Activated T-cell treated with anti-CD3 and anti-CD28 coated beads for 4 hours (primary cell): Measurements from ENCODE around the gene HAUS7.
A peak's percentile ranks its signal among the peaks of the same experiment; 100 is the strongest.
"Not testable (repeated sequence)": the region's sequence is repeated elsewhere in the genome, so short reads cannot be mapped to it uniquely, and the experiment has no call there.

Experiments used
- DNase-seq: peaks from one replicate; pipeline ENCODE4 v3.0.0-alpha.2; 2020

The HAUS7 gene

GRCh38 chrX:153406011-153406410 lies 64.4 kb downstream of the HAUS7 start:
- no peak for DNase-seq

GRCh38 chrX:153405426-153405825 lies 65.0 kb downstream of the HAUS7 start:
- DNase-seq: no peak

- DNase-seq: not testable (repeated sequence)
Observed at GRCh38 chrX:153404333-153404732, 66.0 kb downstream of the HAUS7 start.

- no peak for DNase-seq
Observed at GRCh38 chrX:153401133-153401764, 69.1 kb downstream of the HAUS7 start, which contains the start of gene PNMA6E. Gene PNMA6E (minus strand): TSS chrX:153401350. CDS start chrX:153398849, 2,501 bp downstream.

DNA sequence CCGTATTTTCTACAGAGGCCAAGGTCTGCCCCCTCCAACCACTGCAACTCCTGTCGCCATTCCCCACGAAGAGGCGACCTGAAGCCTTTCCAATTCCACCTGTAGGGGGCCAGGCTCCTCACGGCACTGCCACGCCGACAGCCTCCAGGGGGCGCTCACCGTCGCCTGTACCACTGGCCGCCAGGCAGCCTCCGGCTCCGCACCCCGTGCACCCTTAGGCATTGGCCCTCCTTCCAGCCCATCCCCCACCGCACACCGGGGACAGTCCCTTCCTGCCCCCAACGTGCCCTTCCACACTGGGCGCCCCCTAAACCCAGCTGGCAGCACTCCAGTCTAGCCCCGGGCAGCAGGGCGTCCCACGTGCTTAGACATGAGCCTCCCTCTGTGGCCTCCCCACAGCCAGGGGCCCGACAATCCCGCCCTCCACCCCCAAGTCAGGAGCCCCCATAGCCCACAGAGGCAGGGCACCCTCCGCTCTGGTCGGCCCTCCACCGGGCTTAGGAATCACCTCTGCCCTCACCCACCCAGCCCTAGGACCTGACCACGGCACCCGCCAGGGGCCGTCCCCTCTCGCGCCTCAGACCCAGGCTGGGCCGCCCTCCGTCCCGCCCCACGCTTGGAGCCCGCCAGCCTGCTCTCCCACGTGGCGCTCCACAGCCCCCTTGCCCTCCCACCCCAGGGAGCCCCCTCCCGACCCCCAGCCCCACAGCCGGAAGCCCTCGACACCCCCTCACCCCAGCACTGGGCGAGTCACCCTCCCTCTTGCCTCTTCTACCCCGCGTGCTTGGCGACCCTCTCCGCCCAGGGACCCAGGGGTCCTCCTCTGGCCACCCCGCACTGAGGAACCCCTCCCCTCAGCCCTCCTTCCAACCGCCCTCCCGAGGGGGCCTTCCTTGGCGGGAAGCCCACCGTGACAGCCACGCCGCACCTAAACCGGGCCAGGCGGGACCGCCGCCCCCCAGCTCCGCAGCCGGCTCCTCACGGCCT lies 69.9 kb downstream of the HAUS7 start:
- DNase-seq: peak; percentile 32

DNA sequence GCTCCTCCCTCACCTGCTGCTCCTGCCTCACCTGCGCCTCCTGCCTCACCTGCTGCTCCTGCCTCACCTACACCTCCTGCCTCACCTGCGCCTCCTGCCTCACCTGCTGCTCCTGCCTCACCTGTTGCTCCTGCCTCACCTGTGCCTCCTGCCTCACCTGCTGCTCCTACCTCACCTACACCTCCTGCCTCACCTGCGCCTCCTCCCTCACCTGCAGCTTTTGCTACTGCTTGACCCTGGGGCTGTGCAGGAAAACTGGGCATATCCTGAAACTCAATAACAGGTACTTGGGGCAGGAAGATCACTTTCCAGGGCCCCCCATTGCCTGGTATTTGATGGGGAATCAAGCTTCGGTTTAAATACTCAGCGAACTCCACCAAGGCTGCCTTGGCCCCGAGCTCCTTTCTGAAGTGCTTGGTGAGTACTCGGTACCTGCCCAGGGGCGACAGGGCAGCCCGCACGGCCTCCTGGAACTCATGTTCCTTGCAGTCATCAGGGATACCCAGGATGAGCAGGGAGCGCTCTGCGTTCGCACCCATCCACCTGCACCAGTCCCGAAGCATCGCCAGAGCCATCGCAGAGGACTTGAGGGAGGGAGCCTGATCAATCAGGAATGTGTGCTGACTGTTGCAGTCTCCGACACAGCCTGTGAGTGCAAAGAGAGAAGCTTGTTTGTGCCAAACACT lies 72.0 kb downstream of the HAUS7 start:
- no peak for DNase-seq
